C4-2B (cell line): ENCODE results near the gene NOX5.

Experiments
- ZFX ChIP-seq: fragments of 450-650 bp; IDR thresholded peaks from 2 replicates; pipeline ENCODE4 v1.6.1; 2017
- TF ChIP-seq, protein P1 (sequence below): fragments of 450-650 bp; conservative IDR thresholded peaks from 2 replicates; pipeline ENCODE4 v1.5.1; 2017; ENCODE audit warnings: mild to moderate bottlenecking

DNA sequence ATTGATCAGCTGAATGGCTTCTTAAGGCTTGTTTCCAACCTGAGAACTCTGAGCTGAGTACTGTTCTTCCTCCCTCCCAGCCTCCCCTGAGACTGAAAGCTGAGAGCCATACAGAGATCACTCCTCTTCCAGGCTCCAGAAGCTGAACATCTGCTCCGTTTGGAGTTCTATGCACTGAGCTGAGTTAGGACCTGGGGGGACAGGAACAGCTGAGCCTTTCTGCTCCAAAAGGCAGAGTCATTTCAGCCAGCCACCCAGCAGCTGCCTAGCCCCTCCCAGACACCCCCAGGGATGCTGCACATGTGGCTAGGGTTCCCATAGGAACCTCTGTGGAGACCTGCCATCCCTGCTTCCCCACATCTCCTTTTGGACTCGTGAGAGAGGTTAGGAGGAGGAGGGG lies 81.7 kb downstream of the NOX5 start:
- TF ChIP-seq, protein P1, sequence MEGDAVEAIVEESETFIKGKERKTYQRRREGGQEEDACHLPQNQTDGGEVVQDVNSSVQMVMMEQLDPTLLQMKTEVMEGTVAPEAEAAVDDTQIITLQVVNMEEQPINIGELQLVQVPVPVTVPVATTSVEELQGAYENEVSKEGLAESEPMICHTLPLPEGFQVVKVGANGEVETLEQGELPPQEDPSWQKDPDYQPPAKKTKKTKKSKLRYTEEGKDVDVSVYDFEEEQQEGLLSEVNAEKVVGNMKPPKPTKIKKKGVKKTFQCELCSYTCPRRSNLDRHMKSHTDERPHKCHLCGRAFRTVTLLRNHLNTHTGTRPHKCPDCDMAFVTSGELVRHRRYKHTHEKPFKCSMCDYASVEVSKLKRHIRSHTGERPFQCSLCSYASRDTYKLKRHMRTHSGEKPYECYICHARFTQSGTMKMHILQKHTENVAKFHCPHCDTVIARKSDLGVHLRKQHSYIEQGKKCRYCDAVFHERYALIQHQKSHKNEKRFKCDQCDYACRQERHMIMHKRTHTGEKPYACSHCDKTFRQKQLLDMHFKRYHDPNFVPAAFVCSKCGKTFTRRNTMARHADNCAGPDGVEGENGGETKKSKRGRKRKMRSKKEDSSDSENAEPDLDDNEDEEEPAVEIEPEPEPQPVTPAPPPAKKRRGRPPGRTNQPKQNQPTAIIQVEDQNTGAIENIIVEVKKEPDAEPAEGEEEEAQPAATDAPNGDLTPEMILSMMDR: no peak
- no peak for TF ChIP-seq ZFX
